RWPE1 (cell line): ENCODE results near the gene CDK12.
A peak's percentile ranks its signal among the peaks of the same experiment; 100 is the strongest.

ENCODE experiments used
- CTCF ChIA-PET: fragments of 350-600 bp; sonication (Branson Sonifier 250); formaldehyde crosslinking; extraction: SDS; loops from one replicate; lab custom pipeline; 2021; lab: Yijun Ruan, JAX
- POLR2A ChIA-PET: fragments of 400-600 bp; formaldehyde crosslinking; extraction: SDS; loops from one replicate; lab custom pipeline; 2020; ENCODE audit warnings: antibody characterized with exemption; ENCODE audit not compliant: low non-redundant PET; lab: Yijun Ruan, JAX
- DNase-seq: peaks from one replicate; pipeline ENCODE4 v3.0.0; 2012; ENCODE audit warnings: low spot score
- H3K27ac ChIP-seq: fragments of 450-650 bp; 2 replicates; pipeline ENCODE4 v1.5.1; 2017
- TF ChIP-seq, protein P1 (sequence below): fragments of 450-650 bp; conservative IDR thresholded peaks from 2 replicates; pipeline ENCODE4 v1.5.1; 2017; ENCODE audit warnings: low read depth, mild to moderate bottlenecking

Gene CDK12

GRCh38 chr17:39525801-39526506 lies 64.7 kb downstream of the CDK12 start:
- CTCF ChIA-PET = interaction anchor here (0.6 to 0.7 kb wide), 2 partner anchors 25 to 29 kb away, joined by 3 read pairs; no protein-coding TSS in a partner anchor
- H3K27ac ChIP-seq = no peak overlapping the region
- TF ChIP-seq, protein P1, sequence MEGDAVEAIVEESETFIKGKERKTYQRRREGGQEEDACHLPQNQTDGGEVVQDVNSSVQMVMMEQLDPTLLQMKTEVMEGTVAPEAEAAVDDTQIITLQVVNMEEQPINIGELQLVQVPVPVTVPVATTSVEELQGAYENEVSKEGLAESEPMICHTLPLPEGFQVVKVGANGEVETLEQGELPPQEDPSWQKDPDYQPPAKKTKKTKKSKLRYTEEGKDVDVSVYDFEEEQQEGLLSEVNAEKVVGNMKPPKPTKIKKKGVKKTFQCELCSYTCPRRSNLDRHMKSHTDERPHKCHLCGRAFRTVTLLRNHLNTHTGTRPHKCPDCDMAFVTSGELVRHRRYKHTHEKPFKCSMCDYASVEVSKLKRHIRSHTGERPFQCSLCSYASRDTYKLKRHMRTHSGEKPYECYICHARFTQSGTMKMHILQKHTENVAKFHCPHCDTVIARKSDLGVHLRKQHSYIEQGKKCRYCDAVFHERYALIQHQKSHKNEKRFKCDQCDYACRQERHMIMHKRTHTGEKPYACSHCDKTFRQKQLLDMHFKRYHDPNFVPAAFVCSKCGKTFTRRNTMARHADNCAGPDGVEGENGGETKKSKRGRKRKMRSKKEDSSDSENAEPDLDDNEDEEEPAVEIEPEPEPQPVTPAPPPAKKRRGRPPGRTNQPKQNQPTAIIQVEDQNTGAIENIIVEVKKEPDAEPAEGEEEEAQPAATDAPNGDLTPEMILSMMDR = no peak
- POLR2A ChIA-PET = no interaction called here
- no peak for DNase-seq

DNA sequence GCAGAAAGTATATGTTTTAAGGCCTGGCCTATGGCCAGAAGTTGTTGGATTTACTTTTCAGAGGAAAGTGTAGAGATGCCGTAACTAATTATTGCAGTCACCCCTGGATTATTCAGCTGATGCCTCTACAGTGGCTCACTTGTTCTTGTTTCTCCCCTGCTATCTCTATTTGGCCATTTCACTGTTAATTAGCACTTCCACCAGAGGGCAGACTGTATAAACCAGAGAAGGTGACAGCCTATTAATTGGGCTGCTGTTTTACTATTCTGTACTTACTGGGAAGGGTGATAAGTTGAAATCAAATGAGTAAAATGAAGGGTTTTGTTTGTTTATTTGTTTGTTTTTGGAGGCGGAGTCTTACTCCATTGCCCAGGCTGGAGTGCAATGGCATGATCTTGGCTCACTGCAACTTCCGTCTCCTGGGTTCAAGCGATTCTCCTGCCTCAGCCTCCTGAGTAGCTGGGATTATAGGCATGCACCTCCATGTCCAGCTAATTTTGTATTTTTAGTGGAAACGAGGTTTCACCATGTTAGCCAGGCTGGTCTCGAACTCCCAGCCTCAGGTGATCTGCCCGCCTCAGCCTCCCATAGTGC lies 66.0 kb downstream of the CDK12 start:
- CTCF ChIA-PET = no interaction called here
- no peak for DNase-seq
- no peak overlapping the region for H3K27ac ChIP-seq
- POLR2A ChIA-PET = no interaction called here
- TF ChIP-seq, protein P1 = peak; percentile 56

GRCh38 chr17:39529455-39529854 lies 68.2 kb downstream of the CDK12 start:
- TF ChIP-seq, protein P1 = no peak
- POLR2A ChIA-PET = no interaction called here
- CTCF ChIA-PET = no interaction called here
- DNase-seq = no peak
- no peak overlapping the region for H3K27ac ChIP-seq

- CTCF ChIA-PET = no interaction called here
- TF ChIP-seq, protein P1 = no peak
- DNase-seq = no peak
- no peak overlapping the region for H3K27ac ChIP-seq
- POLR2A ChIA-PET = no interaction called here
These were observed 69.2 kb downstream of the CDK12 start for GRCh38 chr17:39530513-39530912.

DNA sequence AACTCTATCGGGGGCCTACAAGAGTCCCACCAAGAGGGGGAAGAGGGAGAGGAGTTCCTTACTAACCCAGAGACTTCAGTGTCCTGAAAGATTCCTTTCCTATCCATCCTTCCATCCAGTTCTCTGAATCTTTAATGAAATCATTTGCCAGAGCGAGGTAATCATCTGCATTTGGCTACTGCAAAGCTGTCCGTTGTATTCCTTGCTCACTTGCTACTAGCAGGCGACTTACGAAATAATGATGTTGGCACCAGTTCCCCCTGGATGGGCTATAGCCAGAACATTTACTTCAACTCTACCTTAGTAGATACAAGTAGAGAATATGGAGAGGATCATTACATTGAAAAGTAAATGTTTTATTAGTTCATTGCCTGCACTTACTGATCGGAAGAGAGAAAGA lies 70.0 kb downstream of the CDK12 start:
- CTCF ChIA-PET = interaction anchor here (0.9 to 1.1 kb wide), 2 partner anchors 10 to 90 kb away, joined by 3 to 4 read pairs; no protein-coding TSS in a partner anchor

DNA sequence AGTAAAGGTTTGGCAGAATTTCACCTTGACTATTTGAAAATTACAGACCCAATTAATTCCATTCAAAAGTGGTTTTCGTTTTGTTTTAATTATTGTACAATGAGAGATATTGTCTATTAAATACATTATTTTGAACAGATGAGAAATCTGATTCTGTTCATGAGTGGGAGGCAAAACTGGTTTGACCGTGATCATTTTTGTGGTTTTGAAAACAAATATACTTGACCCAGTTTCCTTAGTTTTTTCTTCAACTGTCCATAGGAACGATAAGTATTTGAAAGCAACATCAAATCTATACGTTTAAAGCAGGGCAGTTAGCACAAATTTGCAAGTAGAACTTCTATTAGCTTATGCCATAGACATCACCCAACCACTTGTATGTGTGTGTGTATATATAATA lies 72.6 kb downstream of the CDK12 start:
- no peak for DNase-seq
- TF ChIP-seq, protein P1 = no peak
- no peak overlapping the region for H3K27ac ChIP-seq
- CTCF ChIA-PET = no interaction called here
- POLR2A ChIA-PET = no interaction called here

More for the DNA sequence above, 70.0 kb downstream of the CDK12 start:
- no peak for DNase-seq
- no peak overlapping the region for H3K27ac ChIP-seq
- TF ChIP-seq, protein P1 = no peak
- POLR2A ChIA-PET = interaction anchor here (0.7 kb wide), 1 partner anchor 14 kb away, joined by 3 read pairs; no protein-coding TSS in a partner anchor
